Kidney epithelial cell (primary cell): ENCODE data around the gene HLX. TPM values are rescaled to one million over a fixed set of nuclear protein-coding genes. Genes with fewer than 3 reads are reported as not detected.
A peak's percentile ranks its signal among the peaks of the same experiment; 100 is the strongest.

ENCODE experiments used
- DNase-seq: peaks from one replicate; pipeline ENCODE4 v3.0.0-alpha.2; 2010; ENCODE audit warnings: low read depth
- H3K27me3 ChIP-seq: 2 replicates; pipeline ENCODE4 v1.6.0; 2011; ENCODE audit warnings: low read length; ENCODE audit not compliant: control insufficient read depth, insufficient read depth
- H3K36me3 ChIP-seq: 2 replicates; pipeline ENCODE4 v1.5.1; 2011; ENCODE audit warnings: low read length; ENCODE audit not compliant: control insufficient read depth, insufficient read depth
- H3K4me3 ChIP-seq: 2 replicates; pipeline ENCODE4 v1.5.1; 2011; ENCODE audit warnings: low read depth, mild to moderate bottlenecking, control low read depth, low read length
- total RNA-seq: library from RNA; depleted of rRNA; stranded (reverse); fragments of >200 nt; gene quantifications from 2 replicates; pipeline ENCODE4 v1.2.3, GENCODE V29; 2015
- TF ChIP-seq, protein P1 (sequence below): IDR thresholded peaks from 2 replicates; pipeline ENCODE4 v1.5.1; 2011; ENCODE audit warnings: mild to moderate bottlenecking, moderate library complexity, low read length, control low read depth, inconsistent platforms; ENCODE audit not compliant: insufficient read depth, poor library complexity, severe bottlenecking

The HLX gene
- 0.68 and 3.2 TPM in 2 replicates for total RNA-seq

- Histone ChIP-seq H3K4me3 (peak within 1 kb of the TSS; percentile 56), H3K27me3 (peaks cover 50% of the 10 kb centered on the region), H3K36me3 (no peaks in the 10 kb centered on the region)
- TF ChIP-seq, protein P1, sequence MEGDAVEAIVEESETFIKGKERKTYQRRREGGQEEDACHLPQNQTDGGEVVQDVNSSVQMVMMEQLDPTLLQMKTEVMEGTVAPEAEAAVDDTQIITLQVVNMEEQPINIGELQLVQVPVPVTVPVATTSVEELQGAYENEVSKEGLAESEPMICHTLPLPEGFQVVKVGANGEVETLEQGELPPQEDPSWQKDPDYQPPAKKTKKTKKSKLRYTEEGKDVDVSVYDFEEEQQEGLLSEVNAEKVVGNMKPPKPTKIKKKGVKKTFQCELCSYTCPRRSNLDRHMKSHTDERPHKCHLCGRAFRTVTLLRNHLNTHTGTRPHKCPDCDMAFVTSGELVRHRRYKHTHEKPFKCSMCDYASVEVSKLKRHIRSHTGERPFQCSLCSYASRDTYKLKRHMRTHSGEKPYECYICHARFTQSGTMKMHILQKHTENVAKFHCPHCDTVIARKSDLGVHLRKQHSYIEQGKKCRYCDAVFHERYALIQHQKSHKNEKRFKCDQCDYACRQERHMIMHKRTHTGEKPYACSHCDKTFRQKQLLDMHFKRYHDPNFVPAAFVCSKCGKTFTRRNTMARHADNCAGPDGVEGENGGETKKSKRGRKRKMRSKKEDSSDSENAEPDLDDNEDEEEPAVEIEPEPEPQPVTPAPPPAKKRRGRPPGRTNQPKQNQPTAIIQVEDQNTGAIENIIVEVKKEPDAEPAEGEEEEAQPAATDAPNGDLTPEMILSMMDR = no peak
- peak; percentile 45 for DNase-seq
These were observed at the start of gene HLX for GRCh38 chr1:220879076-220879508. HLX (plus strand) TSS chr1:220879443; CDS start chr1:220879858, 415 bp downstream.

DNA sequence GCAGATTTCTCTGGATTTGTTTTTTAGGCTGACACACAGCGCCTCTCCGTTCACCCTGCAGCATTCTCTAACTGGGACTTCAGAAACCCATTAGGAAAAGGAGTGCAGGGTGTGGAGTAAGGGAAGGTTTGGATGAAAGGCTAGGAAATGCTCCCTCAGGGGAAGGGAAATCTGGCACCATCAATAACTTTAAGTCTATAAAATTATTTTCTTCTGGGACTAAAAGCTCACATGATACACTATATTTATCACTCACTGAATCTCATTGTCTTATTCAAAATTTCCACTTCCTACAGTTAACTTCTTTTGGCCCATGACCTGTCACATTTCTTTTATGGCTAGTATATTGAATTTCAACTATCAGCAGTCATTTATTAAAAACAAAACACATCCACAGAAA lies 45.8 kb upstream of the HLX start:
- Histone ChIP-seq H3K36me3 (no peaks in the 10 kb centered on the region), H3K4me3 (no peak overlapping the region), H3K27me3 (no peaks in the 10 kb centered on the region)
- TF ChIP-seq, protein P1 = no peak
- no peak for DNase-seq

- Histone ChIP-seq H3K4me3 (no peak overlapping the region), H3K36me3 (no peaks in the 10 kb centered on the region), H3K27me3 (no peaks in the 10 kb centered on the region)
- TF ChIP-seq, protein P1 = no peak
- no peak for DNase-seq
These were observed 44.9 kb upstream of the HLX start for GRCh38 chr1:220834155-220834870.

DNA sequence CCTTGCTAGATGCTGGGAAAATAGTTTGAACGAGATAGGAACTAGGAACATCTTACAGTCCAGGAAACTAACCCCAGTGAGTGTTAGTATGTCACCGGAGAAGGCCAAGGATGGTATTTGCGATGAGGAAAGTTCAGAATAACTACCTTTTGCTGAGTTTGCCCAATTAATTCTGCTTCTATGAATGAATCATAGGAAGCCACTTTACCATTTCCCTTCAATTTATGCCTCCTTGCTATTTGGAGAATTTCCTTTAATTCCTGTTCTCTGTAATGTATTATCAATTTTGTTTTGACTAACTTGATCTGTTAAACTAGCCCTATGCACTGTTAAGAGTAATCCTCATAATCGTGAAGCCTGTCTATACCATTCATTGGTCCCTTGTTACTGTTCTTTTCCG lies 40.7 kb upstream of the HLX start:
- H3K27me3 ChIP-seq = no peaks in the 10 kb centered on the region
- H3K4me3 ChIP-seq = no peak overlapping the region

GRCh38 chr1:220839474-220839873 lies 39.8 kb upstream of the HLX start:
- Histone ChIP-seq H3K36me3 (no peaks in the 10 kb centered on the region), H3K4me3 (no peak overlapping the region), H3K27me3 (no peaks in the 10 kb centered on the region)
- no peak for DNase-seq
- TF ChIP-seq, protein P1 = no peak

More for the DNA sequence above, 40.7 kb upstream of the HLX start:
- TF ChIP-seq, protein P1 = no peak
- H3K36me3 ChIP-seq = no peaks in the 10 kb centered on the region
- DNase-seq = no peak

DNA sequence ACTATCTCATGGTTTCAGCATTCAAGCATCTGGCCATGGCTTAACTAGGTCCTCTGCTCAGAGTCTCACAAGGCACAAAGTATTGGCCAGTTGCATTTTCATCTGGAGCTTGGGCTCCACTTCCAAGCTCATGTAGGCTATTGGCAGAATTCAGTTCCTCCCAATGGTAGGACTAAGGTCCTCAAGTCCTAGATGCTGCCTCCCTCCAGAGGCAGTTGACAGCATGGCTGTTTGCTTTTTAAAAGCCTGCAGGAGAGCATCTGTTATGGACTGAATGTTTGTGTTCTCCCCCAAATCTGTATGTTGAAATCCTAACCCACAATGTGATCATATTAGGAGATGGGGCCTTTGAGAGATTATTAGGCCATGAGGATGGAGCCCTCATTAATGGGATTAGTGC lies 38.0 kb upstream of the HLX start:
- Histone ChIP-seq H3K36me3 (no peaks in the 10 kb centered on the region), H3K27me3 (no peaks in the 10 kb centered on the region), H3K4me3 (no peak overlapping the region)
- TF ChIP-seq, protein P1 = no peak
- DNase-seq = no peak
